GM10847 (cell line): Measurements from ENCODE around the gene AGAP1.

Experiments used
- POLR2A ChIP-seq: IDR thresholded peaks from 2 replicates; pipeline ENCODE4 v1.6.1; 2011; ENCODE audit not compliant: insufficient read length; ENCODE audit errors: extremely low read depth

The AGAP1 gene

GRCh38 chr2:235951982-235952381 is 458.1 kb downstream of the AGAP1 start:
- no peak for TF ChIP-seq POLR2A

- TF ChIP-seq POLR2A = no peak
Observed at GRCh38 chr2:235952714-235953113, 458.9 kb downstream of the AGAP1 start.

DNA sequence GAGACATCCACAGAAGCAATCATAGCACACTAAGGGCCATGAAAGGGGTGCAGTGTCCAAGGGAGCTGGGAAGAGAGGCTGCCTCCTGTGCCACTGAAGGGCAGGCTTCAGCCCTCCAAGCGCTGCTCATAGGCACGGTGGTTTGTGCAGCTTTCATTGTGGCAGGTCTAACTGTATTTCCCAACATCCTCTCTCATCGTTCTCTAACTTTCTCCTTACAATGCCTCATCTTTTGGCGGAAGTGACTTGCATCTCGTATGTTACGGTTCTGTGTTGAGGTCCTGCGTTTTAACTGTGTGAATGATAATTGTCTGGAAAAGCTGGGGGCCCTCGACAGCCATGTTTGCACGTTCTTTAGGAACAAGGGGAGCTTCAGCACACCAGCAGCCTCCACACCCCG is 460.4 kb downstream of the AGAP1 start:
- no peak for TF ChIP-seq POLR2A

DNA sequence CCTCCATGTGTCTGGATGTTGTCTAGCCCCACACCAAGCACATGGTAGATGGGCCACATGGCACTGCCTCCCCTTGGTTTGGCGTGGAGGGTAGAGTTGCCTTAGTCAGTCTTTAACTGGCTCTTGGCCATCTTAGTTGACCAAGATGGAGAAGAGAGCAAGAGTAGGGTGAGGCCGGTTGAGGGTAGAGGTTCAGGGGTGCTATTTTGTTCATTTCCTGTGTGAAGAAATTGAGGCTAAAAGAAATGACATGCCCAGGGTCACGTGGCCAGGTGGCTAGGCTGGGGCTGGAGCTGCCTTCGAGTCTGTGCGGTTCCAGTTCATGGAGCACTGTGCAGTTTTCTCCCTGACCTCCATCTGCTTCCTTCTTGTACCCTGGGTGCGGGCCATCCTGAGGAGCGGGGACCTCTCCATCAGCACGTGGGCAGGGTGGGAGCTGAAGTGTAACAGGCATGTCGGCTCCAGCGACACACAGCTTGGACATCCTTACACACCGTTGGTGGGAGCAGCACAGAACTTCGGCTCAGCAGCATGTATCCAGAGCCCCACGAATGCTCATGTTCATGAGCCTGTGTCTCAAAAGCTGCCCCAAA is 461.1 kb downstream of the AGAP1 start:
- no peak for TF ChIP-seq POLR2A

- no peak for TF ChIP-seq POLR2A
Observed at GRCh38 chr2:235955664-235956063, 461.8 kb downstream of the AGAP1 start.

DNA sequence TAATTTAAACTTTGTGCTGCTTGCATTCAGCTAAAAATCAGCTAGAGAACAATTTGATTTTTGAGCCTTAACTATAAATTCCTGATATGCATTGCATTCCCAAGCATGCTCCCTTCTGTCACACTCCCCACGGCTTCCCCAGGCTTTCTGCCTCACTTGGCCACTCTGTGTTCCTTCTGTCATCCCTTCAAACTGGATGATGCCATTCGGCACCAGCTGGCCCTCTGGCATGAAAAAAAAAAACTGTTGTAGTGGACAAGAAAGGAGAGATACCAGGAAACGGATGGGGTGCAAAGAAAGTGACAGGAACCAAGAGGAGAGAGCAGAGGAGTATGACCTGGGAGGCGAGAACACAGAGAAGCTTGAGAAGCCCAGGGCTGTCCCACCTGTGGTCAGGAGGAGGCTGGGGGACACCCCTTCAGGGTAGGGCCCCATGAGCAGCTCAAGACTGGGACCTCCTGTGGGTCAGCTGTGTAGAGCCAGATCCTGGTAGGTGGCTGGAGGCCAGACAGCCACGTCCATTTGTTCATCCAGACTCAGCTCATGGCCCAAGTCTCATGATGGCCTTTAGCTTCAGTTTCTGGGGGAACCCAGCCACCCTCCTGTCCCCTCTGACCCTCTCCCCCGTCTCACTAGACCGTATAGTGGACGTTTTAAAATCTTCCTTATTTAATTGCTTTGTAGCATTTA is 462.6 kb downstream of the AGAP1 start:
- no peak for TF ChIP-seq POLR2A

DNA sequence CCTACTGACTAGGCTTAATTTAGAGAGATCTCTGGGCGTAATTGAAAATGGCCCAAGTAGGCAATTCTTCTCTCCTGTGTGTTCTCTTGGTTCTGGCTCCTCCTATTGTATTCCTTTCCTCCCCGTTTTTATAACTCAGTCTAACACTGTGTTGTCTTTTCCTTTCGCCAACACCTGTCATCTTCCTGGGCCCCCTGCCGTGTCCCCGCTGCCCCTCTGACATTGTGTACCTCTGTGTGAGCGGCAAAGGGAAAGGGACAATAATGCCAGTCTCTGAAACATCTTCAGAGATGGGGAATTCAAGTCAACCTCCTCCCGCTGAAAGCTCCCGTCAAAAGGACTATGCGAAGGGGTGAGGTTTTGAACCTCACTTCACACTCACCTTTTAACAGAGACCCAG is 463.4 kb downstream of the AGAP1 start:
- TF ChIP-seq POLR2A = no peak

GRCh38 chr2:235958221-235958930 is 464.5 kb downstream of the AGAP1 start:
- no peak for TF ChIP-seq POLR2A

DNA sequence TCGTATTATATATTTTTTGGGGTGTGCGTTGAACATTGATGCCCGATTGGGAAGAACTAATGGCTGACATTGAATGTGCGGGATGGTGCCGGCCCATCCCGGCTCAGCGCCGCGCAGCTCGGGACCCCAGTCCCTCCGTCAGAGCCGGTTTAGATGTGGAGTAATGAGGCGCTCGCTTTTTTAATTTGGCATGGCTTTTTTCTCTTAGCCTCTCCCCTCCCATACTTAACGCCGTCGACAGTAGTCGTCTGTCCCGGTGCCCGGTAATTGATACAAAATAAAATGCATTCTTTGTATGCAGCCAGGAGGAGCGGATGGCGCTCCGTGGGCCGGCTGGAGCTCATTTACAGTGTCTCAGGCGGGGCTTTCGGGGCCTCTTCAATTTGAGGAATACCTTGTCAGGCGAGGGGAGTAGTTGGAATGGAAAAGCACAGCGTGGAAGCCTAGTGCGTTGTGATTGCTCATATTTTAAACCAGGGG is 465.1 kb downstream of the AGAP1 start:
- TF ChIP-seq POLR2A = no peak

DNA sequence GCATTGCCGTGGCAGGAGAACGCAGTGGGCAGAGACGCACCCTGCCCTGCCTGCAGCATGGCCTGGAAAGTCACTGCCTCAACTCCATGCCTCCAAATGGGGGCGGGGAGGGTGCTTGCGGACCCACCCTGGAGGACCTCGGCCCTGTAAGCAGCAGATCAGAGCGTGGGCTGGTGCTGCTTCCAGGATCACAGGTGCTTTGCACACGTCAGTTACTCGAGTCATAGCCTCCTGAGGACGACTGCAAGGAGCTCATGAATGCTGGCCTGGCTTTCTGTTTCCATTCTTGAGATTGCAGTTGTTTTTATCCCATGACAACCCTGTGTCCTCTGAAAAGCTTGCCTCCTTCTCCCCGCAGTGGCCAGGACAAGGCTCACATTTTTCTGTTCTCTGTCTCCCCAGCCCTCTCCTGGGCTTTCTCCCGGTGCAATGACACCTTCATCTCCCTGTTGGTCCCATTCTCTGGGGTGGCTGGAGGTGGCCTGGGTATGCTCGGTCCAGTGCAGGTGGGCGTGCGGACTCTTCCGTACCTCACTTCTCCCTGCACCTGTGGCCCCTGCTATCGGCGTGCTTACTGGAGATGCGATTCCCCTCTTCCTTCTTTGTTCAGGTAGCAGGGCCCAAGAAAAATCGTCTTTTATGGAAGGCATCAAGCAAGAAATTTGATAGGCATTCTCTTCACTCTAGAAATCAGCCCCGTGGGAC is 466.3 kb downstream of the AGAP1 start:
- TF ChIP-seq POLR2A = no peak

- TF ChIP-seq POLR2A = no peak
Observed at GRCh38 chr2:235960716-235961640, 467.1 kb downstream of the AGAP1 start.

- no peak for TF ChIP-seq POLR2A
Observed at GRCh38 chr2:235961711-235962110, 467.9 kb downstream of the AGAP1 start.

GRCh38 chr2:235963853-235964577 is 470.2 kb downstream of the AGAP1 start:
- TF ChIP-seq POLR2A = no peak
